HT-29 (cell line): ENCODE results near the gene POLN. TPM values are rescaled to one million over a fixed set of nuclear protein-coding genes. Genes with fewer than 3 reads are reported as not detected.
"Not testable (repeated sequence)": the region's sequence is repeated elsewhere in the genome, so short reads cannot be mapped to it uniquely, and the experiment has no call there.

Experiments used
- DNase-seq: peaks from one replicate; pipeline ENCODE4 v3.0.0-alpha.2; 2015; ENCODE audit warnings: low spot score
- total RNA-seq: library from RNA; depleted of rRNA; stranded (reverse); fragments of >200 nt; shearing (Covaris generic); gene quantifications from 2 replicates; pipeline ENCODE4 v1.2.3, GENCODE V29; 2014

The POLN gene
- total RNA-seq, 1 experiment from 2014 or later: 0.71 TPM

- DNase-seq: peak; percentile 85
These were observed 21.8 kb downstream of the POLN start for GRCh38 chr4:2220016-2220630.

- DNase-seq: no peak
These were observed 22.6 kb downstream of the POLN start for GRCh38 chr4:2219233-2219760.

GRCh38 chr4:2218436-2218835, 23.5 kb downstream of the POLN start:
- no peak for DNase-seq

- DNase-seq: peak; percentile 21
These were observed 24.2 kb downstream of the POLN start for GRCh38 chr4:2217726-2218125.

GRCh38 chr4:2212831-2213230, 29.1 kb downstream of the POLN start:
- DNase-seq: no peak

GRCh38 chr4:2202789-2203188, 39.1 kb downstream of the POLN start:
- not testable (repeated sequence) for DNase-seq

GRCh38 chr4:2194496-2194895, 47.4 kb downstream of the POLN start:
- no peak for DNase-seq

- no peak for DNase-seq
These were observed 48.6 kb downstream of the POLN start for GRCh38 chr4:2193326-2193725.

- no peak for DNase-seq
These were observed 55.1 kb downstream of the POLN start for GRCh38 chr4:2186865-2187172.

- DNase-seq: peak; percentile 64
These were observed 55.6 kb downstream of the POLN start for GRCh38 chr4:2186133-2186864.

GRCh38 chr4:2183394-2183793, 58.5 kb downstream of the POLN start:
- no peak for DNase-seq

GRCh38 chr4:2182994-2183393, 58.9 kb downstream of the POLN start:
- DNase-seq: no peak

- DNase-seq: no peak
These were observed 61.5 kb downstream of the POLN start for GRCh38 chr4:2180410-2180809.

- DNase-seq: no peak
These were observed 62.2 kb downstream of the POLN start for GRCh38 chr4:2179717-2180116.

- no peak for DNase-seq
These were observed 62.9 kb downstream of the POLN start for GRCh38 chr4:2178986-2179385.

GRCh38 chr4:2177443-2178093, 64.4 kb downstream of the POLN start:
- no peak for DNase-seq

GRCh38 chr4:2175990-2176698, 65.8 kb downstream of the POLN start:
- no peak for DNase-seq

GRCh38 chr4:2174061-2174460, 67.9 kb downstream of the POLN start:
- no peak for DNase-seq

- no peak for DNase-seq
These were observed 69.2 kb downstream of the POLN start for GRCh38 chr4:2172627-2173231.

- no peak for DNase-seq
These were observed 69.8 kb downstream of the POLN start for GRCh38 chr4:2172161-2172560.

- peak; percentile 62 for DNase-seq
These were observed 73.2 kb downstream of the POLN start for GRCh38 chr4:2168469-2169319.
